Spleen (tissue), 7 donors: ENCODE data around the gene GADD45GIP1.

ENCODE experiments used
- CTCF ChIP-seq, 11 experiments: fragments of 200-600 bp in 7 of 11; fragments of 450-650 bp in 4 of 11; sonication (generic) in 4 of 11; IDR thresholded peaks in 8 of 11; conservative IDR thresholded peaks in 3 of 11; 1 replicate in 7 of 11; 2 replicates in 4 of 11; pipeline versions ENCODE4 v1.4.0 to v1.8.0; 2016 to 2021; ENCODE audit warnings: antibody characterized with exemption in 11 of 11, inconsistent platforms in 4 of 11, mild to moderate bottlenecking in 1 of 11
- POLR2A ChIP-seq, 3 donors: fragments of 450-650 bp; IDR thresholded peaks; one replicate each; pipeline ENCODE4 v1.5.1; 2017; ENCODE audit warnings: antibody characterized with exemption in 3 of 3, mild to moderate bottlenecking in 1 of 3
- donor health status: DM: no; HTN: no; CAD: no; lungs with moderate emphysema.
- donor health status: DM: no; HTN: no; CAD: no.
- donor health status: DM: no; HTN: no; CAD: no.

GRCh38 chr19:12946731-12947496, 10.1 kb downstream of the GADD45GIP1 start:
- TF ChIP-seq CTCF (IDR thresholded peaks at IDR 0.05 in 8 of 11, conservative IDR thresholded peaks at IDR 0.05 in 3 of 11) (no peak), POLR2A (IDR thresholded peaks at IDR 0.05) (no peak)
